ENCODE measurements around the gene LRRC4C.

The LRRC4C gene

GRCh38 chr11:41459465-41460401, at the start of gene LRRC4C:
Gene LRRC4C (minus strand): TSS chr11:41459652.
- no peak for DNase-seq (ENCODE audit: low read depth)

GRCh38 chr11:41508121-41508520, 48.7 kb upstream of the LRRC4C start:
- DNase-seq (ENCODE audit: low read depth): no peak

- DNase-seq (ENCODE audit: low read depth): no peak
Observed at GRCh38 chr11:41499429-41499828, 40.0 kb upstream of the LRRC4C start.

- DNase-seq (ENCODE audit: low read depth): no peak
Observed at GRCh38 chr11:41498726-41499125, 39.3 kb upstream of the LRRC4C start.

- no peak for DNase-seq (ENCODE audit: low read depth)
Observed at GRCh38 chr11:41497974-41498373, 38.5 kb upstream of the LRRC4C start.

GRCh38 chr11:41494716-41495115, 35.3 kb upstream of the LRRC4C start:
- DNase-seq (ENCODE audit: low read depth): no peak

GRCh38 chr11:41486424-41486823, 27.0 kb upstream of the LRRC4C start:
- DNase-seq (ENCODE audit: low read depth): no peak

- no peak for DNase-seq (ENCODE audit: low read depth)
Observed at GRCh38 chr11:41483956-41484355, 24.5 kb upstream of the LRRC4C start.

- DNase-seq (ENCODE audit: low read depth): no peak
Observed at GRCh38 chr11:41479179-41479578, 19.7 kb upstream of the LRRC4C start.

- no peak for DNase-seq (ENCODE audit: low read depth)
Observed at GRCh38 chr11:41461057-41461681, 1.7 kb upstream of the LRRC4C start.

- no peak for DNase-seq (ENCODE audit: low read depth)
Observed at GRCh38 chr11:41458641-41459040, 811 bp downstream of the LRRC4C start.

- DNase-seq (ENCODE audit: low read depth): no peak
Observed at GRCh38 chr11:41458154-41458553, 1.3 kb downstream of the LRRC4C start.

GRCh38 chr11:41457216-41458014, 2.0 kb downstream of the LRRC4C start:
- DNase-seq (ENCODE audit: low read depth): no peak

- DNase-seq (ENCODE audit: low read depth): no peak
Observed at GRCh38 chr11:41456269-41456668, 3.2 kb downstream of the LRRC4C start.

- no peak for DNase-seq (ENCODE audit: low read depth)
Observed at GRCh38 chr11:41451011-41451410, 8.4 kb downstream of the LRRC4C start.

- DNase-seq (ENCODE audit: low read depth): no peak
Observed at GRCh38 chr11:41449483-41450050, 9.9 kb downstream of the LRRC4C start.

- DNase-seq (ENCODE audit: low read depth): no peak
Observed at GRCh38 chr11:41446566-41446965, 12.9 kb downstream of the LRRC4C start.

GRCh38 chr11:41446107-41446506, 13.3 kb downstream of the LRRC4C start:
- no peak for DNase-seq (ENCODE audit: low read depth)

- no peak for DNase-seq (ENCODE audit: low read depth)
Observed at GRCh38 chr11:41437006-41437490, 22.4 kb downstream of the LRRC4C start.

GRCh38 chr11:41435531-41435930, 23.9 kb downstream of the LRRC4C start:
- DNase-seq (ENCODE audit: low read depth): no peak

- no peak for DNase-seq (ENCODE audit: low read depth)
Observed at GRCh38 chr11:41431784-41432183, 27.7 kb downstream of the LRRC4C start.

- DNase-seq (ENCODE audit: low read depth): no peak
Observed at GRCh38 chr11:41419901-41420300, 39.6 kb downstream of the LRRC4C start.

Data from non-pigmented ciliary epithelial cell (primary cell).